ENCODE data around the gene MGMT.

MGMT gene

GRCh38 chr10:129542589-129542988 is 75.5 kb downstream of the MGMT start:
- DNase-seq (ENCODE audit: low read depth in 2 of 2), result no peak

- DNase-seq (ENCODE audit: low read depth in 2 of 2), result no peak
Measured at GRCh38 chr10:129544205-129545202, 77.5 kb downstream of the MGMT start.

- DNase-seq (ENCODE audit: low read depth in 2 of 2), result no peak
Measured at GRCh38 chr10:129545261-129545660, 78.2 kb downstream of the MGMT start.

GRCh38 chr10:129546106-129546505 is 79.1 kb downstream of the MGMT start:
- DNase-seq (ENCODE audit: low read depth in 2 of 2), result no peak

GRCh38 chr10:129547608-129548007 is 80.6 kb downstream of the MGMT start:
- DNase-seq (ENCODE audit: low read depth in 2 of 2), result no peak

- no peak for DNase-seq (ENCODE audit: low read depth in 2 of 2)
Measured at GRCh38 chr10:129548600-129548999, 81.6 kb downstream of the MGMT start.

- no peak for DNase-seq (ENCODE audit: low read depth in 2 of 2)
Measured at GRCh38 chr10:129550076-129550475, 83.0 kb downstream of the MGMT start.

GRCh38 chr10:129550658-129551057 is 83.6 kb downstream of the MGMT start:
- DNase-seq (ENCODE audit: low read depth in 2 of 2), result no peak

GRCh38 chr10:129552119-129552518 is 85.1 kb downstream of the MGMT start:
- DNase-seq (ENCODE audit: low read depth in 2 of 2), result no peak

GRCh38 chr10:129553928-129554327 is 86.9 kb downstream of the MGMT start:
- no peak for DNase-seq (ENCODE audit: low read depth in 2 of 2)

- DNase-seq (ENCODE audit: low read depth in 2 of 2), result no peak
Measured at GRCh38 chr10:129556316-129556715, 89.3 kb downstream of the MGMT start.

- no peak for DNase-seq (ENCODE audit: low read depth in 2 of 2)
Measured at GRCh38 chr10:129560361-129560760, 93.3 kb downstream of the MGMT start.

GRCh38 chr10:129562487-129562886 is 95.4 kb downstream of the MGMT start:
- no peak for DNase-seq (ENCODE audit: low read depth in 2 of 2)

- DNase-seq (ENCODE audit: low read depth in 2 of 2), result no peak
Measured at GRCh38 chr10:129564923-129565322, 97.9 kb downstream of the MGMT start.

- DNase-seq (ENCODE audit: low read depth in 2 of 2), result no peak
Measured at GRCh38 chr10:129568583-129569344, 101.7 kb downstream of the MGMT start.

- no peak for DNase-seq (ENCODE audit: low read depth in 2 of 2)
Measured at GRCh38 chr10:129570185-129570584, 103.1 kb downstream of the MGMT start.

- no peak for DNase-seq (ENCODE audit: low read depth in 2 of 2)
Measured at GRCh38 chr10:129579228-129579627, 112.2 kb downstream of the MGMT start.

GRCh38 chr10:129580010-129580409 is 113.0 kb downstream of the MGMT start:
- DNase-seq (ENCODE audit: low read depth in 2 of 2), result no peak

- DNase-seq (ENCODE audit: low read depth in 2 of 2), result no peak
Measured at GRCh38 chr10:129580901-129581300, 113.9 kb downstream of the MGMT start.

- DNase-seq (ENCODE audit: low read depth in 2 of 2), result no peak
Measured at GRCh38 chr10:129581827-129582411, 114.9 kb downstream of the MGMT start.

GRCh38 chr10:129583831-129584230 is 116.8 kb downstream of the MGMT start:
- no peak for DNase-seq (ENCODE audit: low read depth in 2 of 2)

GRCh38 chr10:129586898-129587443 is 119.9 kb downstream of the MGMT start:
- no peak for DNase-seq (ENCODE audit: low read depth in 2 of 2)
